ENCODE results near the gene IL4.

The IL4 gene

GRCh38 chr5:132657676-132658380 lies 16.0 kb upstream of the IL4 start, which contains the start of gene IL13:
Gene IL13 (plus strand): TSS chr5:132658173. CDS start chr5:132658187, 14 bp downstream.
- in situ Hi-C loops (cut with MboI; ENCODE audit: low sequenced_read_pairs): no loop called here

DNA sequence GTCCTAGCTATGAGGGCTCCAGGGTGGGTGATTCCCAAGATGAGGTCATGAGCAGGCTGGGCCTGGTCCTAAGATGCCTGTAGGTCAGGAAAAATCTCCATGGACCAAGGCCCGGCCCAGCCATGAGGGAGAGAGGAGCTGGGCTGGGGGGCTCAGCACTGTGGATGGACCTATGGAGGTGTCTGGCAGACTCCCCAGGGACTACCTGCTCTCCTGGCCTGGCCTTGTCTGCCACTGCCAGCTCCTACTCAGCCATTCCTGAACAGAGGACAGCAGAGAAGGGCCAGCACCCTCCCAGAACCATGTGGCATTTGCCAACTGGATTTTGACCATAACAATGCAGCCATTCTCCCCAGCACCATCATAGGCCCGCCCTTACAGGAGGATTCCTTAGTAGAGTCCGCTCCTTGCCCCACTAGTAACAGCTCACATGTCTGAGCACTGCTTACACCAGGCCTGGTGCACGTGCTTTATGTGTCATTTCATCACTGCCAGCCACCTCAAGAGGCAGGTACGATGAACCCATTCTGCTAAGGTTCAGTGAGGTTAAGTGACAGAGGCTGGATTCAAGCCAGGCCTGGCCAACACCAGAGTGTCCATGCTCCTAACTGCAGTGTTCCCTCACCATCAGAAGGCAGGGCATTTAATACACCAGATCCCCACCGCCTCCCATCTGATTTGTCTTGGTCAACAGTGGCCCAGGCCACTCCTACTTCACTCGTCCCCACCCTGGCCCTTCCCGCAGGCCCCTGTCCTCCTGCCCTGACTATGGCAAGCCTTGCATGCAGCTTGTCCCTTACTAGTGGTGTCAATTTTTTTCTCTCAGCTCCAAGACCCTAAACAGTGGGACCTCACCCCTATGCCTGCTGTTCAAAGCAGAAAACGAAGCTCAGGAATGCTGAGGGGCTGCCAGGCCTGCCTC lies 15.1 kb upstream of the IL4 start:
- in situ Hi-C loops (cut with MboI; ENCODE audit: low sequenced_read_pairs): no loop called here

GRCh38 chr5:132659598-132660493 lies 13.9 kb upstream of the IL4 start:
- in situ Hi-C loops (cut with MboI; ENCODE audit: low sequenced_read_pairs): no loop called here

- in situ Hi-C loops (cut with MboI; ENCODE audit: low sequenced_read_pairs): no loop called here
These were observed 12.4 kb upstream of the IL4 start for GRCh38 chr5:132661231-132662003.

- in situ Hi-C loops (cut with MboI; ENCODE audit: low sequenced_read_pairs): no loop called here
These were observed 11.8 kb upstream of the IL4 start for GRCh38 chr5:132662004-132662401.

DNA sequence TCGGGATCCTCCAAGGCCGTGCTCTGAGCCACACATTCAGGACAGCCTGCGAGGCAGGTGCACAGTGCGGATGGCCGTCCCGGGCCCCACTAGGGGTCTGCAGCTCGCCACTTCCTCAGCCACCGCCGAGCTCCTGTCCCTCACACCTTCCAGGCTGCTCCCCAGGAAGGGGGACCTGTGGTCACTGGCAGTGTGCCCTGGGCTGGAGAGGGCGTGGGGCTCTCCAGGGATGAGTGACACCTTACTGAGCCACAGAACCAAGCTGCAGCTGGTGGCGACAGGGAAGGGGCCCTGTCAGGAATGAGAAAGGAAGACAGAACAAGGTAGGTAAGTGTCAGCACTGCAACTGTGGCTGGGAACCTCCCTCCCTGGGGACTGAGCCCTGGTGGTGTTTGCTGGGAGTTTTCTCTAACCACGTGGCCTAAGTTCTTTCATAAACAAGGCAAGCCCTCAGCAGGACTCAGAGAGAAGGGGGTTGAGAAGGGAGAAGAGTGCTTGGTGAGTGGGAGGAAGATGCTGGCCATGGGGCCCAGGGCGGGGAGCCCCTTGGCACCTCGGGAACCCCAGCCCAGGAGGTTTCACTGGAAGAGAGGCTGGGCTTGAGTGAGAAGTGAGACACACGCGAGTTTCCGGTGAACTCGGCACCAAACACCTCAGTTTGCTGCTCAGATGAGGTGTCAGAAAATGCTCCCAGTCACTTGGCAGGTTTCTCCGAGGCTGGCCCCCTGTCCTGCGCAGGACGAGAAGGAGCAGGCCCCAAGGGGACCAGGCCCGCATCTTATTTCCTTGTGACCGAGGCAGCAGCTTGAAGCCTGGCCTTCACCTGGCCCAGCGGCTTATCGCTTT lies 10.6 kb upstream of the IL4 start:
- in situ Hi-C loops (cut with MboI; ENCODE audit: low sequenced_read_pairs): no loop called here

DNA sequence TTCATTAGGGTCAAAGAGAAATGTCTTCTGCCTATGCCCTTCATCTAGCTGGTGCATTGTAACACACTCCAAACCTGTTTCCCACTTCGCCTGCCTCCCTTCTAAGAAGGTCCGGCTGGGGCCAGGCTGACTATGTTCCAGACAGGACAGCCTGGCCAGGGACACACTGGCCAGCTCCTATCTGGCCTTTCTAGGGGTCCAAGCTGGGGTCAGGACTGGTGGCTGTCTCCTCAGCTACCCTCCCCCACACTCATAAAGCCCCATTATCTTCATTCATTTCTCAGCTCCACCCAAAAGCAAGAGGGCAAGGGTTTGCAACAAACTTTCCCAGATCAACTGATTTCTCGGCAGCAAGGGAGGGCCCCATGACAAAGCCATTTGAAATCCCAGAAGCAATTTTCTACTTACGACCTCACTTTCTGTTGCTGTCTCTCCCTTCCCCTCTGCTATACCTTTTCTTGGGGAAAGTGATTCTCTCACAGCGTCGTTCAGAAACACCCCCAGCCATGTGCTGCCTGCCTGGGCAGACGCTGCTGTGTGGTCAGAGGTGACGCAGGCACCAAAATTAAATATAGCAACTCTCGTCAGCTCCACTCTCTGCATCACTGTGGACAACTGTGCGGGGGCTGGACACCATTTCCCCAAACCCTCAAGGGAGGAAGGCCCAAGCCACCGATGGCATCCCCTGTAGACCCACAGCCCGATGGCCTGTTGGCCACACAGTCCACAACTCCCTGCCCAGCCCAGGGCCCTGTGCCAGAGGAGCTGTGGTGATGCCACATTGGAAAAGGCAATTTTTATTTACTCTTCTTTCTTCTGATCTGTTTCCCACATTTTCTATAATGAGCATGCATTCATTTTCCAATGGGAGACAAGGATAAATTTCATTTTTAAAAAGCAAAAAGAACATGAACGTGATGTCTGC lies 9.8 kb upstream of the IL4 start:
- in situ Hi-C loops (cut with MboI; ENCODE audit: low sequenced_read_pairs): no loop called here

- in situ Hi-C loops (cut with MboI; ENCODE audit: low sequenced_read_pairs): no loop called here
These were observed 9.0 kb upstream of the IL4 start for GRCh38 chr5:132664696-132665209.

GRCh38 chr5:132665574-132666080 lies 8.2 kb upstream of the IL4 start:
- in situ Hi-C loops (cut with MboI; ENCODE audit: low sequenced_read_pairs): no loop called here

- in situ Hi-C loops (cut with MboI; ENCODE audit: low sequenced_read_pairs): no loop called here
These were observed 7.3 kb upstream of the IL4 start for GRCh38 chr5:132666310-132667123.

GRCh38 chr5:132667309-132667708 lies 6.5 kb upstream of the IL4 start:
- in situ Hi-C loops (cut with MboI; ENCODE audit: low sequenced_read_pairs): no loop called here

- in situ Hi-C loops (cut with MboI; ENCODE audit: low sequenced_read_pairs): no loop called here
These were observed 5.8 kb upstream of the IL4 start for GRCh38 chr5:132667761-132668705.

DNA sequence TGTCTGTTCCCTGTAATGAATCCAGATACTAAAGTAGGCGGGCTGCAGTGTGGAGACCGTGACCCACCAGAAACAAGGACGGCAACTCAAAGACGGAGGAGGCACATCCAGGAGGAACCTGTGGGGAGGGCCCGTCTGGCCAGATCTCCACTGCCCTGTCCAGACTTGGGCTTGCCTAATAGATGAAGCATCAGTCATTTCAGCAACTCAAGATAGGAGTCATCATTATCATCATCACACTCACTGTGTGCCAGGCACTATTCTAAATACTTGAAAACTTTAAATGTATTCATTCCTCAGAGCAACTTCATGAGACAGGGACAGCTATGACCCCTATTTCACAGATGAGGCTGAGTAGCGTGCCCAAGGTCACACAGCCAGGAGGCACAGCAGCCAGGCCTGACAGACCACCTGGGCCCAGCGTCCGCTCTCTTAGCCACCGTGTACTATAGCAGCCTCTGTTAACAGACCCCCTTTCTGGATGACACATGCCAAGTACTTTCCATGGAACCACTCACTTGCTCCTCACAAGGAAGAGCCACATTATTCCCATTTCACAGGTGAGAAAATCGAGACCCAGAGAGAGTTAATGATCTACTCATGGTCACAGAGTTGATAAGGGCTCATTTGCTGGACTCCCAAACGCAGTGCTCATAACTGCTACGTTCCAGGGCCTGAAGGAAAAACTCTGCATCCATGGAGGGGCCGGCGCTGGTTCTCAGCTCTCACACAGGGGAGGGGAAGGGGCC lies 4.9 kb upstream of the IL4 start:
- in situ Hi-C loops (cut with MboI; ENCODE audit: low sequenced_read_pairs): no loop called here

DNA sequence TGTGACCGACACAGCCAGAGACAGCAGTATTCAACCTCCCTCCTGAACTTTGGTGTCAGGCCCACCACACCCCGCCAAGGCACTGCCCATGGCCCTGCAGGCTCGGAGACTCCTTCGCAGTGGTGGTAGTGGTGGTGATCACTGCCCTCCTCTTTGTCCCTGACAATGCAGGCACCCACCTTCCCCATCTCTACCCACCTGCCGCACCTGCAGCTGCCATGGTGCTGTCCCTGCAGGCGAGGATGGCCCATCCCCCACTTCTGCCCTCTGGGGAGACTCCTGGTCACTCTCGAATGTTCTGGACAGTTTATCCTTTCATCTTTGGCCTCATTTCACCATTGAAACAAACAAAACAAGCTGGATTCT lies 4.4 kb upstream of the IL4 start:
- in situ Hi-C loops (cut with MboI; ENCODE audit: low sequenced_read_pairs): no loop called here

All from HL-60/S4 (cell line).